Activated naive CD4-positive, alpha-beta T cell treated with anti-CD3 and anti-CD28 coated beads for 36 hours (primary cell): Measurements from ENCODE around the gene SLC41A3. TPM values are rescaled to one million over a fixed set of nuclear protein-coding genes. Genes with fewer than 3 reads are reported as not detected.
A peak's percentile ranks its signal among the peaks of the same experiment; 100 is the strongest.
"Not testable (repeated sequence)": the region's sequence is repeated elsewhere in the genome, so short reads cannot be mapped to it uniquely, and the experiment has no call there.

Experiments
- CTCF ChIA-PET: fragments of 350-600 bp; sonication (Branson Sonifier 250); formaldehyde crosslinking; loops from one replicate; lab custom pipeline; 2021; ENCODE audit warnings: antibody characterized with exemption; lab: Charles Lee
- DNase-seq: peaks from one replicate; pipeline ENCODE4 v3.0.0-alpha.2; 2020
- H3K27ac Mint-ChIP-seq: one replicate; pipeline ENCODE4 v1.8.0; 2021; ENCODE audit warnings: mild to moderate bottlenecking, mixed read lengths
- H3K27me3 Mint-ChIP-seq: one replicate; pipeline ENCODE4 v1.8.0; 2021; ENCODE audit warnings: low read depth, mixed read lengths
- H3K36me3 Mint-ChIP-seq: one replicate; pipeline ENCODE4 v1.8.0; 2021; ENCODE audit warnings: low read depth, mixed read lengths
- H3K4me1 Mint-ChIP-seq: one replicate; pipeline ENCODE4 v1.8.0; 2021; ENCODE audit warnings: low read depth, mixed read lengths
- H3K4me3 Mint-ChIP-seq: one replicate; pipeline ENCODE4 v1.8.0; 2021; ENCODE audit warnings: mild to moderate bottlenecking, moderate library complexity, mixed read lengths
- H3K9me3 Mint-ChIP-seq: one replicate; pipeline ENCODE4 v1.8.0; 2021; ENCODE audit warnings: mixed read lengths
- intact Hi-C: fragments of 100-400 bp; cut with micrococcal nuclease; formaldehyde crosslinking; loops from one replicate; pipeline ENCODE4 v1.15.1; 2023
- total RNA-seq, 2 experiments: library from RNA; stranded (reverse); gene quantifications; one replicate each; pipeline ENCODE4 v1.2.3, GENCODE V29; 2021

Gene SLC41A3
- total RNA-seq, 2 experiments from 2014 or later = 24.0 to 24.7 TPM

- Mint-ChIP-seq H3K9me3 (no peaks in the 10 kb centered on the region), H3K4me1 (peaks cover 20% of the 10 kb centered on the region), H3K27me3 (no peaks in the 10 kb centered on the region), H3K36me3 (peaks cover 2% of the 10 kb centered on the region), H3K27ac (no peak overlapping the region), H3K4me3 (no peak overlapping the region)
- CTCF ChIA-PET = no interaction called here
- intact Hi-C loops = no loop called here
- peak; percentile 18 for DNase-seq
Observed at GRCh38 chr3:126052196-126053058, 31.5 kb downstream of the SLC41A3 start.

GRCh38 chr3:126051741-126052140 is 32.2 kb downstream of the SLC41A3 start:
- H3K27me3 Mint-ChIP-seq = no peaks in the 10 kb centered on the region
- H3K27ac Mint-ChIP-seq = no peak overlapping the region
- no peaks in the 10 kb centered on the region for H3K9me3 Mint-ChIP-seq
- intact Hi-C loops = no loop called here
- H3K4me3 Mint-ChIP-seq = no peak overlapping the region
- H3K4me1 Mint-ChIP-seq = peaks cover 20% of the 10 kb centered on the region
- CTCF ChIA-PET = no interaction called here
- peaks cover 4% of the 10 kb centered on the region for H3K36me3 Mint-ChIP-seq
- DNase-seq = no peak

- no peak for DNase-seq
- Mint-ChIP-seq H3K9me3 (no peaks in the 10 kb centered on the region), H3K27ac (no peak overlapping the region), H3K4me3 (no peak overlapping the region), H3K4me1 (peaks cover 20% of the 10 kb centered on the region), H3K36me3 (peaks cover 6% of the 10 kb centered on the region), H3K27me3 (no peaks in the 10 kb centered on the region)
- intact Hi-C loops = no loop called here
- CTCF ChIA-PET = no interaction called here
Observed at GRCh38 chr3:126051234-126051633, 32.7 kb downstream of the SLC41A3 start.

- Mint-ChIP-seq H3K36me3 (peaks cover 6% of the 10 kb centered on the region), H3K27ac (no peak overlapping the region), H3K4me3 (no peak overlapping the region), H3K27me3 (no peaks in the 10 kb centered on the region), H3K9me3 (no peaks in the 10 kb centered on the region), H3K4me1 (peaks cover 20% of the 10 kb centered on the region)
- intact Hi-C loops = no loop called here
- no peak for DNase-seq
- CTCF ChIA-PET = interaction anchor here (1.3 kb wide), 1 partner anchor 30 kb away, joined by 3 read pairs; no protein-coding TSS in a partner anchor
Observed at GRCh38 chr3:126050626-126051025, 33.3 kb downstream of the SLC41A3 start.

- intact Hi-C loops = no loop called here
- H3K27ac Mint-ChIP-seq = no peak overlapping the region
- no peaks in the 10 kb centered on the region for H3K9me3 Mint-ChIP-seq
- no peak overlapping the region for H3K4me3 Mint-ChIP-seq
- peaks cover 20% of the 10 kb centered on the region for H3K4me1 Mint-ChIP-seq
- CTCF ChIA-PET = interaction anchor here (1.3 kb wide), 1 partner anchor 31 kb away, joined by 3 read pairs; no protein-coding TSS in a partner anchor
- DNase-seq = no peak
- peaks cover 6% of the 10 kb centered on the region for H3K36me3 Mint-ChIP-seq
- H3K27me3 Mint-ChIP-seq = no peaks in the 10 kb centered on the region
Observed at GRCh38 chr3:126050050-126050392, 33.9 kb downstream of the SLC41A3 start.

GRCh38 chr3:126049289-126050049 is 34.5 kb downstream of the SLC41A3 start:
- CTCF ChIA-PET = interaction anchor here (1.3 kb wide), 1 partner anchor 32 kb away, joined by 3 read pairs; no protein-coding TSS in a partner anchor

GRCh38 chr3:126040386-126040785 is 43.5 kb downstream of the SLC41A3 start:
- Mint-ChIP-seq H3K27me3 (no peaks in the 10 kb centered on the region), H3K36me3 (peaks cover 37% of the 10 kb centered on the region), H3K27ac (no peak overlapping the region), H3K4me3 (no peak overlapping the region), H3K9me3 (peaks cover 10% of the 10 kb centered on the region), H3K4me1 (no peaks in the 10 kb centered on the region)
- intact Hi-C loops = no loop called here
- CTCF ChIA-PET = no interaction called here
- no peak for DNase-seq

More at GRCh38 chr3:126049289-126050049, 34.5 kb downstream of the SLC41A3 start:
- no peak overlapping the region for H3K4me3 Mint-ChIP-seq
- H3K36me3 Mint-ChIP-seq = peaks cover 6% of the 10 kb centered on the region
- DNase-seq = no peak
- H3K9me3 Mint-ChIP-seq = no peaks in the 10 kb centered on the region
- H3K4me1 Mint-ChIP-seq = peaks cover 20% of the 10 kb centered on the region
- H3K27ac Mint-ChIP-seq = no peak overlapping the region
- H3K27me3 Mint-ChIP-seq = no peaks in the 10 kb centered on the region
- intact Hi-C loops = no loop called here

- Mint-ChIP-seq H3K4me3 (no peak overlapping the region), H3K27me3 (no peaks in the 10 kb centered on the region), H3K9me3 (peaks cover 10% of the 10 kb centered on the region), H3K4me1 (no peaks in the 10 kb centered on the region), H3K36me3 (peaks cover 42% of the 10 kb centered on the region), H3K27ac (no peak overlapping the region)
- DNase-seq = no peak
- intact Hi-C loops = no loop called here
- CTCF ChIA-PET = no interaction called here
Observed at GRCh38 chr3:126039870-126040269, 44.1 kb downstream of the SLC41A3 start.

GRCh38 chr3:126038791-126039190 is 45.1 kb downstream of the SLC41A3 start:
- H3K27me3 Mint-ChIP-seq, H3K4me1 Mint-ChIP-seq, H3K4me3 Mint-ChIP-seq, DNase-seq, intact Hi-C loops, H3K9me3 Mint-ChIP-seq, CTCF ChIA-PET, H3K27ac Mint-ChIP-seq: not testable (repeated sequence)
- peaks cover 40% of the 10 kb centered on the region for H3K36me3 Mint-ChIP-seq

- Mint-ChIP-seq H3K4me1 (no peaks in the 10 kb centered on the region), H3K27ac (no peak overlapping the region), H3K36me3 (peaks cover 50% of the 10 kb centered on the region), H3K4me3 (no peak overlapping the region), H3K27me3 (no peaks in the 10 kb centered on the region), H3K9me3 (peaks cover 1% of the 10 kb centered on the region)
- intact Hi-C loops = no loop called here
- CTCF ChIA-PET = no interaction called here
- no peak for DNase-seq
Observed at GRCh38 chr3:126036056-126036549, 47.8 kb downstream of the SLC41A3 start.

- CTCF ChIA-PET = no interaction called here
- DNase-seq = no peak
- intact Hi-C loops = no loop called here
- no peaks in the 10 kb centered on the region for H3K27me3 Mint-ChIP-seq
- H3K36me3 Mint-ChIP-seq = peaks cover 50% of the 10 kb centered on the region
- H3K27ac Mint-ChIP-seq = no peak overlapping the region
- H3K9me3 Mint-ChIP-seq = peaks cover 1% of the 10 kb centered on the region
- H3K4me3 Mint-ChIP-seq = no peak overlapping the region
- H3K4me1 Mint-ChIP-seq = no peaks in the 10 kb centered on the region
Observed at GRCh38 chr3:126035362-126036050, 48.4 kb downstream of the SLC41A3 start.
